HepG2 (cell line): ENCODE data around the gene SEMA4B. TPM values are rescaled to one million over a fixed set of nuclear protein-coding genes. Genes with fewer than 3 reads are reported as not detected.

Source experiments
- GMEB2 ChIP-seq: IDR thresholded peaks from 2 replicates; pipeline ENCODE4 v1.6.1; 2016; ENCODE audit warnings: missing biosample characterization, missing genetic modification reagents, low read depth
- HES4 ChIP-seq: sonication (generic); formaldehyde crosslinking; IDR thresholded peaks from 2 replicates; pipeline ENCODE4 v1.9.0; 2021; ENCODE audit warnings: mild to moderate bottlenecking, missing genetic modification reagents, borderline replicate concordance
- HOXA9 ChIP-seq: sonication (generic); formaldehyde crosslinking; IDR thresholded peaks from 2 replicates; pipeline ENCODE4 v1.8.1; 2022; ENCODE audit warnings: missing genetic modification reagents, mild to moderate bottlenecking, moderate library complexity, borderline replicate concordance
- KLF9 ChIP-seq: IDR thresholded peaks from 2 replicates; pipeline ENCODE4 v1.6.1; 2016; ENCODE audit warnings: low read depth
- NFAT5 ChIP-seq: sonication (generic); formaldehyde crosslinking; IDR thresholded peaks from 2 replicates; pipeline ENCODE4 v1.4.0; 2020; ENCODE audit warnings: missing genetic modification reagents
- PHF20 ChIP-seq: sonication (generic); formaldehyde crosslinking; IDR thresholded peaks from 2 replicates; pipeline ENCODE4 v1.5.0; 2020; ENCODE audit warnings: mild to moderate bottlenecking, missing genetic modification reagents
- STAT6 ChIP-seq: sonication (generic); formaldehyde crosslinking; IDR thresholded peaks from 2 replicates; pipeline ENCODE4 v1.4.0; 2020; ENCODE audit warnings: missing genetic modification reagents, mild to moderate bottlenecking, borderline replicate concordance
- TCF7L2 ChIP-seq: IDR thresholded peaks from 2 replicates; pipeline ENCODE4 v1.6.1; 2011; ENCODE audit warnings: mild to moderate bottlenecking, low read depth, low read length, moderate library complexity
- TGIF2 ChIP-seq: IDR thresholded peaks from 2 replicates; pipeline ENCODE4 v1.6.1; 2016; ENCODE audit warnings: control low read depth, missing compliant biosample characterization
- YY1 ChIP-seq: IDR thresholded peaks from 2 replicates; pipeline ENCODE4 v1.6.1; 2011; ENCODE audit warnings: low read length, low read depth, moderate library complexity, mild to moderate bottlenecking; ENCODE audit not compliant: insufficient read depth, insufficient replicate concordance
- ZBED4 ChIP-seq: sonication (generic); formaldehyde crosslinking; IDR thresholded peaks from 2 replicates; pipeline ENCODE4 v1.4.0; 2020; ENCODE audit warnings: missing genetic modification reagents, borderline replicate concordance
- ZNF101 ChIP-seq: sonication (generic); formaldehyde crosslinking; IDR thresholded peaks from 2 replicates; pipeline ENCODE4 v1.4.0; 2020; ENCODE audit warnings: mild to moderate bottlenecking, low read depth, missing genetic modification reagents, borderline replicate concordance
- ZNF33B ChIP-seq: sonication (generic); formaldehyde crosslinking; IDR thresholded peaks from 2 replicates; pipeline ENCODE4 v1.5.1; 2020; ENCODE audit warnings: mild to moderate bottlenecking, missing genetic modification reagents
- ZNF432 ChIP-seq: sonication (generic); formaldehyde crosslinking; IDR thresholded peaks from 2 replicates; pipeline ENCODE4 v1.5.0; 2020; ENCODE audit warnings: missing genetic modification reagents, mild to moderate bottlenecking, borderline replicate concordance
- polyA plus RNA-seq, 8 experiments: library from polyadenylated mRNA; depleted of rRNA in 3 of 8; stranded (reverse) in 7 of 8; unstranded in 1 of 8; fragments of >200 nt; fragmentation: Illumina TruSeq in 4 of 8; extraction: Trizol in 4 of 8; gene quantifications; 2 replicates each; pipeline versions ENCODE4 v1.2.1 to v1.2.3, GENCODE V29; 2011 to 2016; ENCODE audit warnings: low read depth in 4 of 8, missing spikeins in 1 of 8, mixed read lengths in 1 of 8; ENCODE audit not compliant: insufficient read depth in 1 of 8
- total RNA-seq, 5 experiments: library from RNA; depleted of rRNA; stranded (reverse); fragments of >200 nt; fragmentation: Illumina TruSeq; extraction: Trizol; gene quantifications; 2 replicates each; pipeline ENCODE4 v1.2.3, GENCODE V29; 2016; ENCODE audit warnings: low read depth in 1 of 5

SEMA4B gene
- total and polyA plus RNA-seq, 2 of the 13 experiments (the other 11 are each of a cell fraction or from before 2014, with no cell fraction given): 2.1 to 17.0 TPM

- TF ChIP-seq ZNF432 (CRISPR knock-in tag): no peak
- TF ChIP-seq STAT6 (CRISPR knock-in tag): peak; percentile 67; the same call in 1 of the 2 replicates
- no peak for TF ChIP-seq GMEB2
- no peak for TF ChIP-seq ZNF101
- TF ChIP-seq HOXA9 (CRISPR knock-in tag): no peak
- peak; percentile 56; the same call in 1 of the 2 replicates for TF ChIP-seq ZBED4 (CRISPR knock-in tag)
- TF ChIP-seq ZNF33B (CRISPR knock-in tag): no peak
- no peak for TF ChIP-seq KLF9 (CRISPR knock-in tag)
- TF ChIP-seq YY1: no peak
- TF ChIP-seq PHF20: peak; percentile 39; the same call in 1 of the 2 replicates
- no peak for TF ChIP-seq TGIF2 (CRISPR knock-in tag)
- TF ChIP-seq HES4 (CRISPR knock-in tag): no peak
- no peak for TF ChIP-seq TCF7L2
- no peak for TF ChIP-seq NFAT5
Measured at GRCh38 chr15:90165659-90166489, 35.3 kb upstream of the SEMA4B start (continued).
